PFSK-1 (cell line): ENCODE results near the gene NIPA2.

ENCODE experiments used
- POLR2AphosphoS5 ChIP-seq: IDR thresholded peaks from 2 replicates; pipeline ENCODE4 v1.6.1; 2012; ENCODE audit warnings: low read depth, mild to moderate bottlenecking, control low read depth, low read length, moderate library complexity
- TAF1 ChIP-seq: IDR thresholded peaks from 2 replicates; pipeline ENCODE4 v1.6.1; 2012; ENCODE audit warnings: low read length, control low read depth, borderline replicate concordance; ENCODE audit not compliant: insufficient read depth

- no peak for TF ChIP-seq POLR2AphosphoS5
- no peak for TF ChIP-seq TAF1
Measured at GRCh38 chr15:22867886-22868285, 29.4 kb downstream of the NIPA2 start.
